B cell (primary cell): ENCODE data around the gene OTOF. TPM values are rescaled to one million over a fixed set of nuclear protein-coding genes. Genes with fewer than 3 reads are reported as not detected.

ENCODE experiments used
- ATAC-seq: fragments of 200-7000 bp; cut with Tn5 transposase; one replicate; pipeline ENCODE4 v1.10.0; 2021; ENCODE audit warnings: low read depth, mild to moderate bottlenecking, moderate number of reproducible peaks, moderate library complexity
- CTCF ChIA-PET: fragments of 350-600 bp; sonication (Branson Sonifier 250); formaldehyde crosslinking; loops from one replicate; lab custom pipeline; 2021; ENCODE audit warnings: antibody characterized with exemption, inconsistent platforms; lab: Charles Lee
- POLR2A ChIA-PET: fragments of 350-600 bp; sonication (Branson Sonifier 250); formaldehyde crosslinking; loops from one replicate; lab custom pipeline; 2021; ENCODE audit warnings: antibody characterized with exemption; lab: Charles Lee
- DNase-seq: peaks from one replicate; pipeline ENCODE4 v3.0.0; 2013
- H2AFZ ChIP-seq: 2 replicates; pipeline ENCODE4 v1.6.1; 2012; ENCODE audit warnings: mild to moderate bottlenecking, low read depth, low read length; ENCODE audit not compliant: insufficient read depth, poor library complexity, severe bottlenecking
- H3K27ac ChIP-seq, 2 donors: 1 replicate in 1 of 2; 2 replicates in 1 of 2; pipeline ENCODE4 v1.5.1; 2012 to 2013; ENCODE audit warnings: low read length in 2 of 2, mild to moderate bottlenecking in 2 of 2, moderate library complexity in 1 of 2
- H3K27me3 ChIP-seq, 4 experiments: fragments of 200-600 bp in 1 of 4; sonication (generic) in 1 of 4; replicated peaks in 1 of 4; 1 replicate in 2 of 4; 2 replicates in 2 of 4; pipeline versions ENCODE4 v1.6.1 to v1.7.0; 2013 to 2016; ENCODE audit warnings: low read length in 3 of 4, mild to moderate bottlenecking in 2 of 4, mixed read lengths in 1 of 4, moderate library complexity in 1 of 4; ENCODE audit not compliant: insufficient read depth in 4 of 4, control insufficient read depth in 3 of 4; ENCODE audit errors: control extremely low read depth in 1 of 4
- H3K36me3 ChIP-seq, 2 experiments: replicated peaks in 1 of 2; 1 replicate in 1 of 2; 2 replicates in 1 of 2; pipeline versions ENCODE4 v1.6.1 to v1.7.1; 2013; ENCODE audit warnings: low read length in 1 of 2; ENCODE audit not compliant: insufficient read depth in 2 of 2, control insufficient read depth in 1 of 2; ENCODE audit errors: control extremely low read depth in 1 of 2, extremely low read depth in 1 of 2
- H3K4me1 ChIP-seq, 2 donors: fragments of 200-600 bp in 1 of 2; sonication (generic) in 1 of 2; 1 replicate in 1 of 2; 2 replicates in 1 of 2; pipeline versions ENCODE4 v1.5.1 to v1.6.1; 2013 to 2017; ENCODE audit warnings: low read length in 2 of 2; ENCODE audit not compliant: control insufficient read depth in 2 of 2, insufficient read depth in 2 of 2
- H3K4me2 ChIP-seq: replicated peaks from 2 replicates; pipeline ENCODE3; 2012; ENCODE audit warnings: mild to moderate bottlenecking, low read depth, low read length; ENCODE audit not compliant: poor library complexity, severe bottlenecking
- H3K4me3 ChIP-seq, 5 experiments: fragments of 200-600 bp in 1 of 5; sonication (generic) in 1 of 5; 1 replicate in 3 of 5; 2 replicates in 2 of 5; pipeline versions ENCODE4 v1.5.1 to v1.7.0; 2011 to 2016; ENCODE audit warnings: low read length in 4 of 5, mild to moderate bottlenecking in 4 of 5, low read depth in 2 of 5, control low read depth in 1 of 5, moderate library complexity in 1 of 5; ENCODE audit not compliant: insufficient read depth in 1 of 5; ENCODE audit errors: control extremely low read depth in 1 of 5, extremely low read depth in 1 of 5
- H3K79me2 ChIP-seq: fragments of 200-600 bp; sonication (generic); one replicate; pipeline ENCODE4 v1.6.0; 2016; ENCODE audit warnings: low read length; ENCODE audit not compliant: control insufficient read depth, insufficient read depth
- H3K9ac ChIP-seq: fragments of 200-600 bp; sonication (generic); 2 replicates; pipeline ENCODE4 v1.6.1; 2017; ENCODE audit warnings: mild to moderate bottlenecking, low read length, moderate library complexity
- H3K9me3 ChIP-seq, 3 donors: one replicate each; pipeline versions ENCODE4 v1.6.1 to v1.7.1; 2013; ENCODE audit warnings: low read length in 2 of 3; ENCODE audit not compliant: control insufficient read depth in 2 of 3, insufficient read depth in 1 of 3; ENCODE audit errors: control extremely low read depth in 1 of 3
- H4K20me1 ChIP-seq: 2 replicates; pipeline ENCODE4 v1.6.0; 2012; ENCODE audit warnings: mild to moderate bottlenecking, low read length; ENCODE audit not compliant: insufficient read depth, control insufficient read depth, poor library complexity, severe bottlenecking
- H3K27ac Mint-ChIP-seq: one replicate; pipeline ENCODE4 v1.8.0; 2021; ENCODE audit warnings: mixed read lengths
- H3K27me3 Mint-ChIP-seq: one replicate; pipeline ENCODE4 v1.8.0; 2021; ENCODE audit warnings: mixed read lengths
- H3K4me1 Mint-ChIP-seq: one replicate; pipeline ENCODE4 v1.8.0; 2021; ENCODE audit warnings: mixed read lengths
- H3K4me3 Mint-ChIP-seq: one replicate; pipeline ENCODE4 v1.8.0; 2021; ENCODE audit warnings: mixed read lengths
- H3K9me3 Mint-ChIP-seq: one replicate; pipeline ENCODE4 v1.8.0; 2022; ENCODE audit warnings: mixed read lengths; ENCODE audit not compliant: insufficient read depth
- CTCF ChIP-seq: fragments of 200-600 bp; IDR thresholded peaks from one replicate; pipeline ENCODE4 v1.8.0; 2022; ENCODE audit warnings: antibody characterized with exemption, mild to moderate bottlenecking
- EZH2 ChIP-seq: IDR thresholded peaks from 2 replicates; pipeline ENCODE4 v1.6.1; 2012; ENCODE audit warnings: borderline replicate concordance, low read depth, mild to moderate bottlenecking, moderate library complexity, low read length; ENCODE audit not compliant: insufficient read depth, poor library complexity, severe bottlenecking
- WGBS: methylation state at CpG from one replicate; pipeline ENCODE4 v1.1.5; 2013; ENCODE audit warnings: missing lambda C conversion rate; ENCODE audit not compliant: insufficient coverage; 5-methylcytosine and 5-hydroxymethylcytosine counted together
- intact Hi-C: fragments of 100-400 bp; cut with micrococcal nuclease; formaldehyde crosslinking; loops from one replicate; pipeline ENCODE4 v1.10.0; 2022
- polyA plus RNA-seq: library from polyadenylated mRNA; depleted of rRNA; stranded (reverse); fragments of >200 nt; gene quantifications from 2 replicates; pipeline ENCODE4 v1.2.3, GENCODE V29; 2012
- total RNA-seq, 2 donors: library from RNA; stranded (reverse); fragments of 120-200 nt in 1 of 2; gene quantifications; 1 replicate in 1 of 2; 2 replicates in 1 of 2; pipeline versions ENCODE4 v1.2.3 to v1.2.4, GENCODE V29; 2013 to 2022

The OTOF gene
- total and polyA plus RNA-seq, 2 donors (not counting 1 experiment from before 2014, with no cell fraction given), result not detected

DNA sequence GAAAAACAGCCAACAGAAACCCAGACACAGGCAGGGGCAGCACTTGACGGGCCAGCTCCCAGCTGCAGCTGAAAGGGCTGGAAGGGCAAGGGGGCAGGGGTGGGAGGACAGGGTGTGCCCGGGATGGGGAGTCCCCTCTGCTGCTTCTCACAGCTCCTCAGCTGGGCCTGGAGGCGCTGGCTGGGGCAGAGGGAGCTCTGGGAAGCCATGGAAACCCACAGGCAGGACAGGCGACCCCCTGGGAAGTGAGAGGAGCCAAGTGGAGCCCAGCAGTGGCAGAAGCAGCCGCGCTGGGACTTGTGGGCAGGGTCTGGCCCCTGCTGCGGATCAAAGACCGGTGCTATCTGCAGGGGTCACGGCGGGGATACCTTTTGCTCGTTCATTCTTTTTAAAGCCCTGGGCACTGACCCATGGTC lies 20.7 kb downstream of the OTOF start:
- POLR2A ChIA-PET, result no interaction called here
- Mint-ChIP-seq H3K9me3 (no peaks in the 10 kb centered on the region), H3K4me1 (no peaks in the 10 kb centered on the region), H3K4me3 (no peak overlapping the region), H3K27ac (no peak overlapping the region), H3K27me3 (peaks cover 10% of the 10 kb centered on the region)
- CTCF ChIA-PET, result no interaction called here
- no peak for ATAC-seq
- WGBS, result 88% methylated on average over 11 of the region's 11 CpGs
- no peaks in the 10 kb centered on the region for H3K79me2 ChIP-seq
- no peaks in the 10 kb centered on the region for H3K4me1 ChIP-seq
- no peaks in the 10 kb centered on the region for H3K9me3 ChIP-seq
- no peaks in the 10 kb centered on the region for H3K27me3 ChIP-seq
- H2AFZ ChIP-seq, result no peak overlapping the region
- no peak overlapping the region for H3K4me2 ChIP-seq
- no peak for DNase-seq
- H3K27ac ChIP-seq, result no peak overlapping the region
- TF ChIP-seq EZH2 (no peak), CTCF (no peak)
- H3K36me3 ChIP-seq, result no peaks in the 10 kb centered on the region
- intact Hi-C loops, result no loop called here
- no peak overlapping the region for H3K9ac ChIP-seq
- H4K20me1 ChIP-seq, result no peaks in the 10 kb centered on the region
- H3K4me3 ChIP-seq, result no peak overlapping the region

DNA sequence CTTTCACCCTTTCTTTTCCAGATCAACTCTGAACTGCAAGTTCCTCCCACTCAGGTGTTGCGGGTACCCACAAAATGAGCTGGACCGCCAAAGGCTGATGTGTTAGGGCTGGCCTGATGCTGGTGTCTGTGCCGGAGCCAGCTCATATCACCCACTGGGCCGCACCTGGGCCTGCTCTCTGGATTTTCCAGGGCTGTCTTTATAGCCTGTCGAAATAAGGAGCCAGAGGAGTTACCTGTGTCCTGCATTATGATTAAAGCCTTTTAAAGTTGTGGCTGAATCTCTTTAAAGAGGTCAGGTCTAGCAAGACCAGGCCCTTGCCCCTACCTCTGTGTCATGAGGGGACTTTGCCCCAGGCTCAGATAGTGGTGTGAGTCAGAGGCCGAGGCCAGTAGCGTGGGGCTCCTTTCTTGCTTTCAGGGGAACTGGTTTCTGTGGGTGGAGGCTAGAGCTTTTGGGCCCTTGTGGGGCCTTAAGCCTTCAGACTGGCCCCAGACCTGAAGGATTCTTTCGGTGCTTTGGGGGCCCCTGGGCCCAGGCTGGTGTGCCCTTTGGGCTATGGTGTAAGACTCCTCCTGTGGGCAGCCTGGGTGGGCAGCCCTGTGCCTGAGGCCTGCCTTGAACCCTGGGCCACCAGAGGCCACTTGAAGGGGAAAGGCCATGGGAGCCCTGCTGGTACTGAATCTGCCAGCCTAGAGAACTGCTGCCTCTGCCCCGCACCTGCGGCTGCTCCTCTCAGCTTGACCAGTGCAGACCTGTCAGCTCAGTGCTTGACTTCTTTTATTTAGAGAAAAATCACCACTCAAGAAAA lies 21.3 kb downstream of the OTOF start:
- Mint-ChIP-seq H3K9me3 (peaks cover under 1% of the 10 kb centered on the region), H3K4me1 (no peaks in the 10 kb centered on the region), H3K27ac (no peak overlapping the region), H3K4me3 (no peak overlapping the region), H3K27me3 (peaks cover 10% of the 10 kb centered on the region)
- no peak overlapping the region for H2AFZ ChIP-seq
- no peaks in the 10 kb centered on the region for H3K9me3 ChIP-seq
- no peaks in the 10 kb centered on the region for H4K20me1 ChIP-seq
- no peak for DNase-seq
- H3K4me2 ChIP-seq, result no peak overlapping the region
- H3K4me1 ChIP-seq, result no peaks in the 10 kb centered on the region
- WGBS, result 91% methylated on average over 10 of the region's 10 CpGs
- TF ChIP-seq CTCF (no peak), EZH2 (no peak)
- no peak overlapping the region for H3K27ac ChIP-seq
- H3K79me2 ChIP-seq, result no peaks in the 10 kb centered on the region
- H3K36me3 ChIP-seq, result no peaks in the 10 kb centered on the region
- ATAC-seq, result no peak
- H3K9ac ChIP-seq, result no peak overlapping the region
- ChIA-PET POLR2A (no interaction called here), CTCF (no interaction called here)
- intact Hi-C loops, result no loop called here
- H3K27me3 ChIP-seq, result no peaks in the 10 kb centered on the region
- no peak overlapping the region for H3K4me3 ChIP-seq
